ENCODE measurements around the gene RPS5.
"Not testable (repeated sequence)": the region's sequence is repeated elsewhere in the genome, so short reads cannot be mapped to it uniquely, and the experiment has no call there.

The RPS5 gene

DNA sequence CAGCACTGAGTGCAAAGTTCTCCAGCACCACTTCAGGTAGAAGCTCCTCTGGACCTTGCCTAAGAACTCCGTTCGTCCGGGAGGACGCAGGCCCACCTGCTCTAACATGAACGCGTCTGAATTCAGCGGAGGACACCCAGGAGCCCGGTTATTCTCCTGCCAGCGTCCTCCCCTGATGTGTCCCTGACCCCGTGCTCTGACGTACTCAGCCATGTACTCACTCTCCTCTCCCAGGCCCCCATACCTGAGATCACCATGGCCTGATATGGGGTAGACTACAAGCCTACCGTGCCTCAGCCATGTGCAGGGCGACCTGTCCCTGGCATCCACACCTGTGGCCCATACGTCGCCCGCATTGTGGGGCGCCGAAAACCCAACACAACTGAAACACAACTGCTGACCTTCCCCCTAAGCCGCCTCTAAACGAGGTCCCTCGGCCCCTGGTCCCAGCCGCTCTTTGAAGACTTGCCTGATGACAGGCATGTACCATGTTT, 20.6 kb downstream of the RPS5 start:
- no peak for DNase-seq

DNA sequence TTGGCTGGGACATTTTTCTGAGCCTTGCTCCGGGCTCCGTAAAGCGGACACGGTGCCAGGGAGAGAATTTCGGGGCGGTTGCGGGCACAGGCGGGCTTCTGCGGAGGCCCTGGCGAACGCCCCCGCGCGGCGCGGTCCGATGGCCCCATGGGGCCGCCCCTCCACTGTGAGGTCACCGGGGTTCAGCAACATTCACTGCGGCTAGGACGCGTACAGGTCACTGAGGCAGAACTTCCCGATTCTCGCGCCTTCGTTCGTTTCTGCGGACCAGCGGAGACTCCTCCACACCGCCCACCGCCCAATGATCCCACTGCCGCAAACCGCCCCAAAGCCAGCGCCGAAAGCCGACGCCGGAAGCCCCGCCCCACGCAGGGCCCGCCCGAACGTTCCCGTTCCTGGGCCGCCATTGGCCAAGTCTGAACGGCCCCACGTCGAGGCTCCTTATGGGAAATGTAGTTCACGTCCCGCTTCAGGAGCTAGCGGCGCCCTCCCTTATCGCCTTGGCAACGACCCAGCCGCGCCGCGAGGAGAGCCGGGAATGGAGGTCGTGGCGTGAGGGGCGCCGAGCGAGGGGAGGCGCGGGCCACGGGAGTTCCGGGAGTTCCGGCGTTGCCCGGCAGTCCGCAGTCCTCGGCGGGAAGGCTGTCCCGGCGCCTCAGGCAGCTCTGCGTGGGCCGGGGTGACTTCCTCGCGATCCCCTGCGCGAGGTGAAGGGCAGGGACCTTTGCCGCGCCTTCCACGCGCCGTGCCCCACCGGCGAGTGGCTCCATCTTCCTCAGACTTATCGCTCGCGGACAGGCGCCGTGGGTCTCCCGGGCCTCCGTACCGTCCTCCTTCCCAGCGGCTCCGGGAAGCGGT, 21.3 kb downstream of the RPS5 start, which contains the start of gene ZNF584:
TSS of gene ZNF584 (plus strand) at position 498 of the 858 bp plus-strand sequence. CDS start 499 bp downstream, outside the sequence.
- peak; percentile 96 for DNase-seq

DNA sequence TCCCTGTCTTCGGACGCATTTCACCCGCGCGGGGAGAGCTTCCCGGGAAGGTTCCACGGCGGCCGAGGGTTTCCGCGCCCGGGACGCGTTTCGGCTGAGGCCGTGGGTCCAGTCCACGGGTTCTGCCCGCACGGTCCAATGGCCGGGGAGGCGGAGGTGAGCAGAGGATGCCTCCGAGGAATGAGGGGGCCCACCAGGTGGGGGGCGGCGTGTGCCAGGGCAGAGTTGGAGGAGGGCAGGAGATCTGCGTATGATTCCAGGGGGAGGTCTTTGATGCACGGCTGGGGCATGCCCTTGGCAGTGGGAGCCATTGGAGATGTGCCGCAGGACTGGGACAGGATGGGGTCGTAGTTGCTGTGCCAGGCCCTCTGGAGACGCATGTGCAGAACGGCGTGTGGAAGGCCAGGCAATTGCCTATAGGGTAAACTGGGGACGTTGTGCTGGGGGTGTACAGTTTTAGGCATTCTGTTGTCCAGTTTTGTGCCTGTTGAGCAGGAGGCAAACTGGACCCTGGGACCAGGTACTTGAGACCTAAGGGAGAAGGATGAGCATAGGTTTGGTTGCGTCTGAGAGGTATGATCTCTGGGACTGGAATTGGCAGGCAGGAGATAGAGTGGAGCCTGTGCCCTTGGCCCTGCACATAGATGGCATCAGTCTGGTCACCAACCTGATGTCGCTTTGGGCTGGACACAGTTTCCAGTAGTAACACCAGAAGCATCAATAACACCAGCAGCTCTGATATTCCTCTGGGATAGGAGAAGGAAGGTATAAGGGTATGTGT, 22.1 kb downstream of the RPS5 start:
- peak; percentile 34 for DNase-seq

DNA sequence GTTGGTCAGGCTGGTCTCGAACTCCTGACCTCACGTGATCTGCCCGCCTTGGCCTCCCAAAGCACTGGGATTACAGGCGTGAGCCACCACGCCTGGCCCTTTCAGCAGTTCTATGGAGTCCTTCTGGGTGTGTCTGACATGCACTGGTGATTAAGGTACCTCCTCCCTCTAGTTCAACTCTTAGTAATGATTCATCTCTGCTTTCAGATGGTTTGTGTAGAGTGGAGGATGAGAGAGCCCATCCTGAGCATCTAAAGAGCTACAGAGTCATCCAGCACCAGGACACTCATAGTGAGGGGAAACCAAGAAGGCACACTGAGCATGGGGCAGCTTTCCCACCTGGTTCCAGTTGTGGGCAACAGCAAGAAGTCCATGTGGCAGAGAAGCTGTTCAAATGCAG, 29.5 kb downstream of the RPS5 start:
- no peak for DNase-seq

DNA sequence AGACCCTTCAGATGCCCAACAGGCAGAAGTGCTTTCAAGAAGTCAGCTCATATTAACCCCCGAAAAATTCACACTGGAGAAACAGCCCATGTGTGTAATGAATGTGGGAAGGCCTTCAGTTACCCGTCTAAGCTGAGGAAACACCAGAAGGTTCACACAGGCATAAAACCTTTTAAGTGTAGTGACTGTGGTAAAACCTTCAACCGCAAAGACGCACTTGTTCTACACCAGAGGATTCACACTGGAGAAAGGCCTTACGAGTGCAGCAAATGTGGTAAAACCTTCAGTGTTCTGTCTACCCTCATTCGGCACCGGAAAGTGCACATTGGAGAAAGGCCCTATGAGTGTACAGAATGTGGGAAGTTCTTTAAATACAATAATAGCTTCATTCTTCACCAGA, 30.0 kb downstream of the RPS5 start:
- no peak for DNase-seq

DNA sequence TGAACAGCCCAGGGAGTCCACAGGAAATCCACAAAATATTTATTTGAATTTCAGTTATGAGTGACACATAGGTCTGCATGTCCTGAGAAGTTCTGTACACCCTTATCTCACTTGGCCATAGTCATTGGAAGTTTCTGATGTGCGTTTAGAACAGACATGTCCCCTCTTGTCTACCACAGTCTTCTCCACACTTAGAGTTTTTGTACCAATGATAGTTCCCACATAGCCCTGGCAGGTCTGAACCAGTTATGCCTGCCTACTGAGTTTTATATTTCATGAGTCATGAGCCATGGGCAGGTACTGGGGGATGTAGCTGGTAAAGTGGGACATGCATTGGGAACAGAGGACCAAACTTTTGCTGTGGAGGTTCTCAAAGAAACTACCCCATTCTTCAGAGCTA, 41.5 kb downstream of the RPS5 start:
- DNase-seq, result no peak

DNA sequence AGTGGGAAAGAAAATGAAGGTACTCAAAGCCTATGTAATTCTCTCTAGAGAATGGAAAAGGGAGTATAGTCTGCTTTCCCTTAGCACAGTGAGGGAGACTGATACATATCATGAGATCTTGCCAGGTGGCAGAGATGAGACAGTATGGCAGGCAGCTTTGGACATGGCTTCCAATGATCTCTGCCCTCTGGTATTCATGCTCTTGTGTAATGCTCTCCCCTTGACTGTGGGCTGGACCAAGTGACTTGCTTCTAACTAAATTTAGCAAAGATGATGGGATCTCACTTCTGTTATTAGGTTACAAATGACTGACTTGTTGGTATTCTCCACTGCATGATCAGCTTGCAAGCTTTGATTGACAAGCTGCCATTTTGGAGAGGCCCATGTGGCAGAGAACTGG, 42.7 kb downstream of the RPS5 start:
- no peak for DNase-seq

DNA sequence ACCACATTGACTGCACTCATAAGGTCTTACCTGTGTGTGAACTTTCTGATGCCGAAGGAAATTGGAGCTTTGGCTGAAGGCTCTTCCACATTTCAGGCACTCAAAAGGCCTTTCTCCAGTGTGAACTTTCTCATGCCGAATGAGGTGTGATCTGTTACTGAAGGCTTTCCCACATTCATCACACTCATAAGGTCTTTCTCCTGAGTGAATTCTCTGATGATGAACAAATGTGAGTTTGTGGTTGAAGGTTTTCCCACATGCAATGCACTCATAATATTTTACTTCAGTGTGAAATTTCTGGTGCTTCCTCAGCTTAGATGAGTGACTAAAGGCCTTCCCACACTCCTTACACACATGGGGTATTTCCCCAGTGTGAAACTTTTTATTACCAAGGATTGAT, 47.1 kb downstream of the RPS5 start:
- DNase-seq, result no peak

DNA sequence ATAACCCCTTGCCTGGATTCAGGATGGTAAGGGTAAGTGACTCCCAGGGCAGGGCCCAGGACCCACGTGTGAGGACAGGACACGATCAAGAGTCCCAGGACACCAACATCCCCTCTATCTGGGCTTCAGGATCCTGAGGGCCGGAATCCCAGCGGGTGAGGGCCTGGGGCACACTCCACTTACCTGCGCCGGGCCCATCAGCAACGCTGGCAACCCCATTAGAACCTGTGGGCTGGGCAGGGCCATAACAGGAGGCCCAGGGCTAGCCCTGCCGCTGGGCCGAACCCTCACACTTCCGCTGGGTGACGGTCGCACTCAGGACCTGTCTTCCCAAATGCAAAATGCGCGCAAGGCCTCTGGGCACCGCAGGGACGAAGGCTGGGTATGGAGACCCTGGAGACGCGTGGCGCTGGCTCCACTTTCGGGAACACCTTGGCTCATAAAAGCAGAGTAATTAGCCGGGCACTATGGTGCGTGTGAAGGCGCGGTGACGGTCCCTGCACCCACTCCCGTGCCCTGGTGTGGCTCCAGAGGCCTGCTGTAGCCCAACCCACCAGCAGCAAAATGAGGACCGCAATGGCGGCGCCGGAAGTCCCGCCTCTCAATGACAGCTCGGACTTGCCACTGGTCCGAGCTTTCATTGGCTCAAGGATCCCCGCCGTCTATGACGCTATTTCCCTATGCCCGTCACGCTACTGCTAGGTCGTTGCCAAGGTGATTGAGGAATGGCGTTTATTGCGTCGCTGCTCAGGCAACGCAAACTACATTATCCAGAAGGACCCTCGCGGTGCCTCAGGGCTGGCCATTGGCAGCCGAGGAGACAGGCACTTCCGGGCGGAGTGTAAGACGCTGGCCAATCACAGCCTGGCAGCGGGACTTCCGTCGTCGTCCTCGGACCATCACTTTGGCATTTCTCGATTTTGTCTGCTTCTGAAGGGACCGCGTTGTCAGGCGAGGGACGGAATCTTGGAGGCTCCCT, 52.8 kb downstream of the RPS5 start, which contains the start of gene ZNF132:
TSS of gene ZNF132 (minus strand) at position 578 of the 979 bp plus-strand sequence. CDS start at position 246, 332 bp downstream.
- peak; percentile 98 for DNase-seq

DNA sequence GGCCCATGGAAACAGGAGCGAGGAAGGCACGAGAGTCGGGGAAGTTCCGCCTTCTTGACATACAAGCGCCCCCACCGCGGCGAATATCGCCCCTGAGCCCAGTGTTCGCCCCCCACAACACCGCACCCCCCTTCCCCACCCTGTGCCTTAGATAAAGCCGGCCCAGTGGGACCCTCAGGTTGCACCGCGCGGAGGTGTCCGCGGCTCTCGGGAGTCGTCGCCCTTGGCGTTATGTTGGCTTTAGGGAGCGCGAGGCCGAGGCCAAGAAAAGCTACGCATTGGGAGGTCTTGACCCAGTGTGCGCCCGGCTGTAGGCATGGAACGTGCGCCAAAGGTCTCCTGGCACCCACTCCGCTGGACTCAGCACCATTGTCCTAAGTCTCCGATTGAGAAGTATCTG, 53.5 kb downstream of the RPS5 start:
- no peak for DNase-seq

DNA sequence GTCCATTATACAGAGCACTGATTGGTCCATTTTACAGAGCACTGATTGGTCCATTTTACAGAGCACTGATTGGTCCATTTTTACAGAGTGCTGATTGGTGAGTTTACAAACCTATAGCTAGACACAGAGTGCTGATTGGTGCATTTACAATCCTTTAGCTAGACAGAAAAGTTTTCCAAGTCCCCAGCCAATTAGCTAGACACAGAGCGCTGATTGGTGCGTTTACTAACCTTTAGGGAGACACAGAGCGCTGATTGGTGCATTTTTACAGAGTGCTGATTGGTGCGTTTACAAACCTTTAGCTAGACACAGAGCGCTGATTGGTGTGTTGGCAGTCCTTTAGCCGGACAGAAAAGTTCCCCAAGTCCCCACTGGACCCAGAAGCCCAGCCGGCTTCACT, 55.9 kb downstream of the RPS5 start:
- not testable (repeated sequence) for DNase-seq

All from NCI-H2171 (cell line).